RPMI7951 (cell line): ENCODE results near the gene PCDHA1. TPM values are rescaled to one million over a fixed set of nuclear protein-coding genes. Genes with fewer than 3 reads are reported as not detected.
A peak's percentile ranks its signal among the peaks of the same experiment; 100 is the strongest.
"Not testable (repeated sequence)": the region's sequence is repeated elsewhere in the genome, so short reads cannot be mapped to it uniquely, and the experiment has no call there.

Source experiments
- DNase-seq: peaks from one replicate; pipeline ENCODE4 v3.0.0-alpha.2; 2012; ENCODE audit warnings: low read depth
- total RNA-seq: library from RNA; depleted of rRNA; stranded (reverse); fragments of >200 nt; shearing (Covaris generic); gene quantifications from 2 replicates; pipeline ENCODE4 v1.2.3, GENCODE V29; 2014

PCDHA1 gene
- total RNA-seq, 1 experiment from 2014 or later = under 0.01 TPM

- not testable (repeated sequence) for DNase-seq
These were observed 22.4 kb downstream of the PCDHA1 start for GRCh38 chr5:140808241-140808888.

GRCh38 chr5:140808889-140809291 is 22.9 kb downstream of the PCDHA1 start:
- DNase-seq = no peak

GRCh38 chr5:140821375-140822280 is 35.7 kb downstream of the PCDHA1 start, which contains the start of gene PCDHA5:
TSS of gene PCDHA5 (plus strand) at chr5:140821613.
- peak; percentile 17 for DNase-seq

DNA sequence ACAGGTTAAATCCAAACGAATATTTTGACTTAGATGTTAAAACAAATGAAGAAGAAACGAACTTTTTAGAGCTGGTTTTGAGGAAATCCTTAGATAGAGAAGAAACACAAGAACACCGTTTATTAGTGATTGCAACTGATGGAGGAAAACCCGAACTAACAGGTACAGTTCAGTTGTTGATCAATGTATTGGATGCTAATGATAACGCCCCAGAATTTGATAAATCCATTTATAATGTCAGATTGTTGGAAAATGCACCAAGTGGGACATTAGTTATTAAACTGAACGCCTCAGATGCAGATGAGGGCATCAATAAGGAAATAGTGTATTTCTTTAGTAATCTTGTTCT is 36.3 kb downstream of the PCDHA1 start:
- no peak for DNase-seq

- not testable (repeated sequence) for DNase-seq
These were observed 37.0 kb downstream of the PCDHA1 start for GRCh38 chr5:140822969-140823368.

DNA sequence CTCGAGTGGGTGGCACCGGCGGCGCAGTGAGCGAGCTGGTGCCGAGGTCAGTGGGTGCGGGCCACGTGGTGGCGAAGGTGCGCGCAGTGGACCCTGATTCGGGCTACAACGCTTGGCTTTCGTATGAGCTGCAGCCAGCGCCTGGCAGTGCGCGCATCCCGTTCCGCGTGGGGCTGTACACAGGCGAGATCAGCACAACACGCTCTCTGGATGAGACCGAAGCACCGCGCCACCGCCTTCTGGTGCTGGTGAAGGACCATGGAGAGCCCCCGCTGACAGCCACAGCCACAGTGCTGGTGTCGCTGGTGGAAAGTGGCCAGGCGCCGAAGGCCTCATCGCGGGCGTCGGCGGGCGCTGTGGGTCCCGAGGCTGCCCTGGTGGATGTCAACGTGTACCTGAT is 37.5 kb downstream of the PCDHA1 start:
- DNase-seq = no peak

GRCh38 chr5:140827704-140828361 is 41.9 kb downstream of the PCDHA1 start, which contains the start of gene PCDHA6:
TSS of gene PCDHA6 (plus strand) at chr5:140827960. CDS start at chr5:140828092, 132 bp downstream.
- DNase-seq = no peak

GRCh38 chr5:140828362-140828737 is 42.4 kb downstream of the PCDHA1 start:
- DNase-seq = no peak

DNA sequence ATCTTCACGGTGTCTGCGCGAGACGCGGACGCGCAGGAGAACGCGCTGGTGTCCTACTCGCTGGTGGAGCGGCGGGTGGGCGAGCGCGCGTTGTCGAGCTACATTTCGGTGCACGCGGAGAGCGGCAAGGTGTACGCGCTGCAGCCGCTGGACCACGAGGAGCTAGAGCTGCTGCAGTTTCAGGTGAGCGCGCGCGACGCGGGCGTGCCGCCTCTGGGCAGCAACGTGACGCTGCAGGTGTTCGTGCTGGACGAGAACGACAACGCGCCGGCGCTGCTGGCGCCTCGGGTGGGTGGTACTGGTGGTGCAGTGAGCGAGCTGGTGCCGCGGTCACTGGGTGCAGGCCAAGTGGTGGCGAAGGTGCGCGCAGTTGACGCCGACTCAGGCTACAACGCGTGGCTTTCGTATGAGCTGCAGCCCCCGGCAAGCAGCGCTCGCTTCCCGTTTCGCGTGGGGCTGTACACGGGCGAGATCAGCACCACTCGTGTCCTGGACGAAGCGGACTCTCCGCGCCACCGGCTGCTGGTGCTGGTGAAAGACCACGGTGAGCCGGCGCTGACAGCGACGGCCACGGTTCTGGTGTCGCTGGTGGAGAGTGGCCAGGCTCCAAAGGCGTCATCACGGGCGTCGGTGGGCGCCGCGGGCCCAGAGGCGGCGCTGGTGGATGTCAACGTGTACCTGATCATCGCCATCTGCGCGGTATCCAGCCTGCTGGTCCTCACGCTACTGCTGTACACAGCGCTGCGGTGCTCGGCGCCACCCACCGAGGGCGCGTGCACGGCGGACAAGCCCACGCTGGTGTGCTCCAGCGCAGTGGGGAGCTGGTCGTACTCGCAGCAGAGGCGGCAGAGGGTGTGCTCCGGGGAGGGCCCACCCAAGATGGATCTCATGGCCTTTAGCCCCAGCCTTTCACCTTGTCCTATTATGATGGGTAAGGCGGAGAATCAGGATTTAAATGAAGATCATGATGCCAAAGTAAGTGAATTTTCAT is 43.9 kb downstream of the PCDHA1 start:
- not testable (repeated sequence) for DNase-seq

DNA sequence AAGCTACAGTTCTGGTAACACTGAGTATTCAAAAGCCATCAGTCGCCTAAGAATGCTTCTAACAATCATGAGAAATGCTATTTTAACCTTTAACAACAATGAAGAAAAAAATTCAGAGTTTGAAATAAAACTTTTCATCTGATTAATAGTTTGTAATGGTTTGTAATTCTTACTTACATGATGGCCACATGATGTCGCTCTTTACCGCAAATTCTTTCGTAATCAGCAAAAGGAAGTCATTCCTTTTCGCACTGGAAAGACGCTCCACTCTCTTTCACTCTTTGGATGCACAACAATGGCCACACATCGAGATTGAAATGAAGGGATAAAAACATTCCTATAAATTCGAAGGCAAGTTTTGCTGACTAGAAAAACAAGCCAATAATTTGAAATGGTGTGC is 48.1 kb downstream of the PCDHA1 start, which contains the start of gene PCDHA7:
Gene PCDHA7, plus strand, starts transcription at position 277 of the 400 bp plus-strand sequence. Its CDS starts 115 bp downstream, at position 392.
- DNase-seq = peak; percentile 62

GRCh38 chr5:140834439-140835008 is 48.6 kb downstream of the PCDHA1 start:
- DNase-seq = not testable (repeated sequence)

DNA sequence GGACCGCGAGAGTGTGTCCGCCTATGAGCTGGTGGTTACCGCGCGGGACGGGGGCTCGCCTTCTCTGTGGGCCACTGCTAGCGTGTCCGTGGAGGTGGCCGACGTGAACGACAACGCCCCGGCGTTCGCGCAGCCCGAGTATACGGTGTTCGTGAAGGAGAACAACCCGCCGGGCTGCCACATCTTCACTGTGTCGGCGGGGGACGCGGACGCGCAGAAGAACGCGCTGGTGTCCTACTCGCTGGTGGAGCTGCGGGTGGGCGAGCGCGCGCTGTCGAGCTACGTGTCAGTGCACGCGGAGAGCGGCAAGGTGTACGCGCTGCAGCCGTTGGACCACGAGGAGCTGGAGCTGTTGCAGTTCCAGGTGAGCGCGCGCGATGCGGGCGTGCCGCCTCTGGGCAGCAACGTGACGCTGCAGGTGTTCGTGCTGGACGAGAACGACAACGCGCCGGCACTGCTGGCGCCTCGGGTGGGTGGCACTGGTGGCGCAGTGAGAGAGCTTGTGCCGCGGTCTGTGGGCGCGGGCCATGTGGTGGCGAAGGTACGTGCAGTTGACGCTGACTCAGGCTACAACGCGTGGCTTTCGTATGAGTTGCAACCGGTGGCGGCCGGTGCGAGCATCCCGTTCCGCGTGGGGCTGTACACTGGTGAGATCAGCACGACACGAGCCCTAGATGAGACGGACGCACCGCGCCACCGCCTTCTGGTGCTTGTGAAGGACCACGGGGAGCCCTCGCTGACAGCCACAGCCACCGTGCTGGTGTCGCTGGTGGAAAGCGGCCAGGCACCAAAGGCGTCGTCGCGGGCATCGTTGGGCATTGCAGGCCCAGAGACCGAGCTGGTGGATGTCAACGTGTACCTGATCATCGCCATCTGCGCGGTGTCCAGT is 49.9 kb downstream of the PCDHA1 start:
- no peak for DNase-seq

DNA sequence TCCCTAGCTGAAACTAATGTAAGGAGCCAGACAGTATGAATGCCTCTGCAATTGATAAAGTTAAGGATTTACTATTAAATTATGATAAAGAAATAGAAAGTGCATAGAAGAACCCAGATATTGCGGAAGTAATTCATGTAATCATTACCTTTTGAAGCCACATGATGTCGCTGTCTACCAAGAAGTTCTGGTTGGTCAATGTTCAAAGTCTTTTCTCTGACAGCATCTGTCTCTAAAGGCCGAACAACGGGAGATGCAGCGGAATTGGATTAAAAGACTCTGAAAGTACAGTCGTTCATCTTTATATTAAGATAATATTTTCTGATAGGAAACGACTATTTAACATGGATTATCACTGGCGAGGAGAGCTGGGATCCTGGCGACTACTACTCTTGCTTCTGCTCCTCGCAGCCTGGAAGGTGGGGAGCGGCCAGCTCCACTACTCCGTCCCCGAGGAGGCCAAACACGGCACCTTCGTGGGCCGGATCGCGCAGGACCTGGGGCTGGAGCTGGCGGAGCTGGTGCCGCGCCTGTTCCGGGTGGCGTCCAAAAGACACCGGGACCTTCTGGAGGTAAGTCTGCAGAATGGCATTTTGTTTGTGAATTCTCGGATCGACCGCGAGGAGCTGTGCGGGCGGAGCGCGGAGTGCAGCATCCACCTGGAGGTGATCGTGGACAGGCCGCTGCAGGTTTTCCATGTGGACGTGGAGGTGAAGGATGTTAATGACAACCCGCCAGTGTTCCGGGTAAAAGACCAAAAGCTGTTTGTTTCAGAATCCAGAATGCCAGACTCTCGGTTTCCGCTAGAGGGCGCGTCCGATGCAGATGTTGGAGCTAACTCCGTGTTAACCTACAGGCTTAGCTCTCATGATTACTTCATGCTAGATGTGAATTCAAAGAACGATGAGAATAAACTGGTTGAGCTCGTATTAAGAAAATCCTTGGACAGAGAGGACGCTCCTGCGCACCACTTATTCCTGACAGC is 55.3 kb downstream of the PCDHA1 start, which contains the start of gene PCDHA8:
Gene PCDHA8, plus strand, starts transcription at position 210 of the 985 bp plus-strand sequence. Its CDS starts 135 bp downstream, at position 345.
- peak; percentile 34 for DNase-seq

GRCh38 chr5:140842798-140843733 is 57.1 kb downstream of the PCDHA1 start:
- no peak for DNase-seq

DNA sequence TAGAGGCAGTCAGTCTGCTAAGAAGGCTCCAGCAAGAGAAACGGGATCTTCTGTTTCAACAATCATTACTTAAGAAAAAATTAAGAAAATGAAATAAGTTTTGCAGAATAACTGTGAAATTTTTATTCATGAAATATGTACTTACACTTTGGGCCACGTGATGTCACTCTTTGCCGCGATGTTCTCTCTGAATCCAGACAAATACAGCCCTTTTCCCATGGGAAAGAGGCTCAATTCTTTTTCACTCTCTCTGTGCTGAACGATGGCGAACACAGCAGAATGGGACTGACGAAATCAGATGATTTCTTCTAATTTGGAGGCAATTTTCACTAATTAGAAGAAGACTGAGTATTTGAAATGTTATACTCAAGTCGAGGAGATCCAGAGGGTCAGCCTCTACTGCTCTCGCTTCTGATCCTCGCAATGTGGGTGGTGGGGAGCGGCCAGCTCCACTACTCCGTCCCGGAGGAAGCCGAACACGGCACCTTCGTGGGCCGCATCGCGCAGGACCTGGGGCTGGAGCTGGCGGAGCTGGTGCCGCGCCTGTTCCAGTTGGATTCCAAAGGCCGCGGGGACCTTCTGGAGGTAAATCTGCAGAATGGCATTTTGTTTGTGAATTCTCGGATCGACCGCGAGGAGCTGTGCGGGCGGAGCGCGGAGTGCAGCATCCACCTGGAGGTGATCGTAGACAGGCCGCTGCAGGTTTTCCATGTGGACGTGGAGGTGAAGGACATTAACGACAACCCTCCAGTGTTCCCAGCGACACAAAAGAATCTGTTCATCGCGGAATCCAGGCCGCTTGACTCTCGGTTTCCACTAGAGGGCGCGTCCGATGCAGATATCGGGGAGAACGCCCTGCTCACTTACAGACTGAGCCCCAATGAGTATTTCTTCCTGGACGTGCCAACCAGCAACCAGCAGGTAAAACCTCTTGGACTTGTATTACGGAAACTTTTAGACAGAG is 62.5 kb downstream of the PCDHA1 start, which contains the start of gene PCDHA9:
Gene PCDHA9, plus strand, starts transcription at position 244 of the 964 bp plus-strand sequence. Its CDS starts 114 bp downstream, at position 358.
- not testable (repeated sequence) for DNase-seq
